Liver (tissue), 9 donors: ENCODE results near the gene RAI14. TPM values are rescaled to one million over a fixed set of nuclear protein-coding genes. Genes with fewer than 3 reads are reported as not detected.

Experiments used
- DNase-seq: peaks from one replicate; pipeline ENCODE4 v3.0.0-alpha.2; 2017; ENCODE audit warnings: low spot score
- H3K27ac ChIP-seq, 2 donors: one replicate each; pipeline ENCODE4 v1.7.0; 2013; ENCODE audit warnings: inconsistent platforms in 2 of 2, low read length in 2 of 2, control low read depth in 1 of 2, low read depth in 1 of 2, mild to moderate bottlenecking in 1 of 2
- H3K27me3 ChIP-seq, 4 donors: one replicate each; pipeline versions ENCODE4 v1.6.1 to v1.7.0; 2013; ENCODE audit warnings: low read length in 3 of 4, inconsistent platforms in 1 of 4, mild to moderate bottlenecking in 1 of 4, moderate library complexity in 1 of 4; ENCODE audit not compliant: control insufficient read depth in 4 of 4, insufficient read depth in 4 of 4
- H3K36me3 ChIP-seq, 4 donors: one replicate each; pipeline versions ENCODE4 v1.6.1 to v1.7.0; 2013; ENCODE audit warnings: low read length in 3 of 4, mild to moderate bottlenecking in 3 of 4, low read depth in 1 of 4, moderate library complexity in 1 of 4; ENCODE audit not compliant: control insufficient read depth in 4 of 4, insufficient read depth in 3 of 4
- H3K4me1 ChIP-seq, 4 donors: one replicate each; pipeline versions ENCODE4 v1.6.1 to v1.7.0; 2013; ENCODE audit warnings: low read length in 3 of 4, mild to moderate bottlenecking in 3 of 4, moderate library complexity in 1 of 4; ENCODE audit not compliant: control insufficient read depth in 4 of 4, insufficient read depth in 4 of 4
- H3K4me3 ChIP-seq, 3 donors: one replicate each; pipeline versions ENCODE4 v1.6.1 to v1.7.0; 2013; ENCODE audit warnings: low read length in 3 of 3, control low read depth in 1 of 3, low read depth in 1 of 3, mild to moderate bottlenecking in 1 of 3
- H3K9ac ChIP-seq, 2 donors: one replicate each; pipeline ENCODE4 v1.7.0; 2013; ENCODE audit warnings: low read length in 2 of 2, mild to moderate bottlenecking in 2 of 2, moderate library complexity in 2 of 2, control low read depth in 1 of 2, low read depth in 1 of 2
- H3K9me3 ChIP-seq, 4 donors: one replicate each; pipeline versions ENCODE4 v1.6.1 to v1.7.0; 2013; ENCODE audit warnings: low read length in 3 of 4; ENCODE audit not compliant: control insufficient read depth in 4 of 4
- ATF3 ChIP-seq: IDR thresholded peaks from 2 replicates; pipeline ENCODE4 v1.6.1; 2016; ENCODE audit warnings: antibody characterized with exemption
- EGR1 ChIP-seq, 2 donors: IDR thresholded peaks; 2 replicates each; pipeline ENCODE4 v1.6.1; 2016 to 2018; ENCODE audit warnings: antibody characterized with exemption in 2 of 2, low read depth in 2 of 2
- FOXA1 ChIP-seq: IDR thresholded peaks from 2 replicates; pipeline ENCODE4 v1.6.1; 2016; ENCODE audit warnings: antibody characterized with exemption
- GABPA ChIP-seq, 2 donors: IDR thresholded peaks in 1 of 2; conservative IDR thresholded peaks in 1 of 2; 2 replicates each; pipeline ENCODE4 v1.6.1; 2016; ENCODE audit warnings: antibody characterized with exemption in 2 of 2, mild to moderate bottlenecking in 1 of 2, moderate library complexity in 1 of 2
- HNF4A ChIP-seq, 2 donors: conservative IDR thresholded peaks; 2 replicates each; pipeline ENCODE4 v1.6.1; 2016; ENCODE audit warnings: antibody characterized with exemption in 2 of 2, mild to moderate bottlenecking in 2 of 2
- HNF4G ChIP-seq: IDR thresholded peaks from 2 replicates; pipeline ENCODE4 v1.6.1; 2016; ENCODE audit warnings: antibody characterized with exemption
- JUND ChIP-seq, 2 donors: IDR thresholded peaks; 2 replicates each; pipeline ENCODE4 v1.6.1; 2016; ENCODE audit warnings: antibody characterized with exemption in 2 of 2
- MAX ChIP-seq: IDR thresholded peaks from 2 replicates; pipeline ENCODE4 v1.6.1; 2016; ENCODE audit warnings: antibody characterized with exemption
- NR2F2 ChIP-seq: IDR thresholded peaks from 2 replicates; pipeline ENCODE4 v1.6.1; 2016; ENCODE audit warnings: antibody characterized with exemption
- RAD21 ChIP-seq, 2 donors: IDR thresholded peaks; 2 replicates each; pipeline ENCODE4 v1.6.1; 2016; ENCODE audit warnings: antibody characterized with exemption in 2 of 2, mild to moderate bottlenecking in 2 of 2
- SP1 ChIP-seq: IDR thresholded peaks from 2 replicates; pipeline ENCODE4 v1.6.1; 2018; ENCODE audit warnings: antibody characterized with exemption, mild to moderate bottlenecking
- TAF1 ChIP-seq: conservative IDR thresholded peaks from 2 replicates; pipeline ENCODE4 v1.6.1; 2016; ENCODE audit warnings: antibody characterized with exemption, mild to moderate bottlenecking
- YY1 ChIP-seq: IDR thresholded peaks from 2 replicates; pipeline ENCODE4 v1.6.1; 2016; ENCODE audit warnings: antibody characterized with exemption, mild to moderate bottlenecking
- ZBTB33 ChIP-seq: IDR thresholded peaks from 2 replicates; pipeline ENCODE4 v1.6.1; 2016; ENCODE audit warnings: antibody characterized with exemption
- WGBS: extraction: QIAGEN DNeasy Blood & Tissue Kit; methylation state at CpG from one replicate; pipeline ENCODE4 v1.1.7; 2013; 5-methylcytosine and 5-hydroxymethylcytosine counted together
- polyA plus RNA-seq, 2 donors: library from polyadenylated mRNA; stranded (reverse) in 1 of 2; unstranded in 1 of 2; fragments of 200-250 nt in 1 of 2; fragments of >200 nt in 1 of 2; fragmentation: Nextera tagmentation in 1 of 2; extraction: Ambion mirVana in 1 of 2; gene quantifications; one replicate each; pipeline versions ENCODE4 v1.2.1 to v1.2.3, GENCODE V29; 2013 to 2015
- total RNA-seq, 2 donors: library from RNA; depleted of rRNA; stranded (reverse); fragments of >200 nt; gene quantifications; one replicate each; pipeline ENCODE4 v1.2.3, GENCODE V29; 2014
- TF ChIP-seq, protein P1 (sequence below): IDR thresholded peaks from 2 replicates; pipeline ENCODE4 v1.6.1; 2016; ENCODE audit warnings: antibody characterized with exemption, mild to moderate bottlenecking
- donor health status: healthy.
- donor health status: healthy.
- donor health status: healthy.
- donor health status: healthy.
- donor health status: healthy.

Gene RAI14
- total and polyA plus RNA-seq, 4 donors: 7.8 to 21.4 (median 11.4) TPM

DNA sequence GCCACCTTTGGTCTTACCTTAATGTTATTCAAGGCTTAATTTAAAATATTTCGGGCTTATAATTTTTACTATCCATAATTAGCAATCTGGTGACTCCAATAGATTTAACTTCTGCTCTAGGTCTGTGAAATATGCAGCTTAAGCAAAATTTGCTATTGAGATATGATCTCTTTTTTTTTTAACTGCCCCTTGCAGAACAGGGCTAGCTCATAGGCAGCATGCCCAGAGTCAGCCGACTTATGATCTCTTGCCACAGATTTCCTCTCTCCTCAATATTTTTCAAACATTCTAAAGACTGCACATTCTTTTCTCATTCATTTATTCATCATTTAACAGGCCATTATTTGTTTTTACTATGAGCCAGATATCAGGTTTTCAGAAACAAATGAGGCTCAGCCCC lies 187.4 kb downstream of the RAI14 start:
- Histone ChIP-seq H3K4me1 (peaks cover 0 to 8% (median 3%) of the 10 kb centered on the region in 4 donors), H3K4me3 (no peak overlapping the region), H3K27me3 (no peaks in the 10 kb centered on the region), H3K27ac (no peak overlapping the region), H3K9me3 (no peaks in the 10 kb centered on the region), H3K36me3 (no peaks in the 10 kb centered on the region), H3K9ac (no peak overlapping the region)
- TF ChIP-seq JUND (IDR thresholded peaks at IDR 0.05) (no peak), NR2F2 (no peak), FOXA1 (no peak), RAD21 (IDR thresholded peaks at IDR 0.05) (no peak)
- DNase-seq: no peak
- 84% methylated on average over 2 of the region's 2 CpGs for WGBS

DNA sequence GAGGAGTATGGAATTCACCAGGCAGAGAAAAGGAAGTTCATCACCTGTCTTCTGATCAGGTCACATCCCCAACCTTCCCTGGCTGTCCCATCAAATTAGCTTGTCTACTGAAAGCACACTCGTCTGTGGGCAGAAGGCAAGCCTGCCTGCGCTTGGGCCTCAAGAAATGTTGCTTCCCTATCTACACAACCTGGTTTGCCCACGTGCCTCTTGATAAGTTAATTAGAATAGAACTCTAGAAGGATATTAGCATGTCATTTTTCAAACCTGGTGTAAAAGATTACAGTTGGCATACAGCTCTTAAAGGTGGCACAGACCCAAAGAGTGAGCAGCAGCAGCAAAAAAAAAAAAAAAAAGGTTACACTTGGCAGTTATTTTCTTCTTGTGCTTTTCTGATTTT lies 188.0 kb downstream of the RAI14 start:
- 86% methylated on average over 3 of the region's 3 CpGs for WGBS
- no peak for DNase-seq
- Histone ChIP-seq H3K4me1 (peaks cover 0 to 4% (median 3%) of the 10 kb centered on the region in 4 donors), H3K36me3 (no peaks in the 10 kb centered on the region), H3K27me3 (no peaks in the 10 kb centered on the region), H3K9me3 (no peaks in the 10 kb centered on the region), H3K9ac (no peak overlapping the region), H3K4me3 (no peak overlapping the region), H3K27ac (no peak overlapping the region)
- TF ChIP-seq MAX (no peak), SP1 (no peak), RAD21 (IDR thresholded peaks at IDR 0.05) (no peak), ATF3 (no peak), FOXA1 (no peak), HNF4A (conservative IDR thresholded peaks at IDR 0.05) (no peak), HNF4G (no peak), TAF1 (no peak), GABPA (IDR thresholded peaks at IDR 0.05 in 1 of 2, conservative IDR thresholded peaks at IDR 0.05 in 1 of 2) (no peak), EGR1 (IDR thresholded peaks at IDR 0.05; ENCODE audit: low read depth in 2 of 2) (no peak), NR2F2 (no peak)
- TF ChIP-seq, protein P1, sequence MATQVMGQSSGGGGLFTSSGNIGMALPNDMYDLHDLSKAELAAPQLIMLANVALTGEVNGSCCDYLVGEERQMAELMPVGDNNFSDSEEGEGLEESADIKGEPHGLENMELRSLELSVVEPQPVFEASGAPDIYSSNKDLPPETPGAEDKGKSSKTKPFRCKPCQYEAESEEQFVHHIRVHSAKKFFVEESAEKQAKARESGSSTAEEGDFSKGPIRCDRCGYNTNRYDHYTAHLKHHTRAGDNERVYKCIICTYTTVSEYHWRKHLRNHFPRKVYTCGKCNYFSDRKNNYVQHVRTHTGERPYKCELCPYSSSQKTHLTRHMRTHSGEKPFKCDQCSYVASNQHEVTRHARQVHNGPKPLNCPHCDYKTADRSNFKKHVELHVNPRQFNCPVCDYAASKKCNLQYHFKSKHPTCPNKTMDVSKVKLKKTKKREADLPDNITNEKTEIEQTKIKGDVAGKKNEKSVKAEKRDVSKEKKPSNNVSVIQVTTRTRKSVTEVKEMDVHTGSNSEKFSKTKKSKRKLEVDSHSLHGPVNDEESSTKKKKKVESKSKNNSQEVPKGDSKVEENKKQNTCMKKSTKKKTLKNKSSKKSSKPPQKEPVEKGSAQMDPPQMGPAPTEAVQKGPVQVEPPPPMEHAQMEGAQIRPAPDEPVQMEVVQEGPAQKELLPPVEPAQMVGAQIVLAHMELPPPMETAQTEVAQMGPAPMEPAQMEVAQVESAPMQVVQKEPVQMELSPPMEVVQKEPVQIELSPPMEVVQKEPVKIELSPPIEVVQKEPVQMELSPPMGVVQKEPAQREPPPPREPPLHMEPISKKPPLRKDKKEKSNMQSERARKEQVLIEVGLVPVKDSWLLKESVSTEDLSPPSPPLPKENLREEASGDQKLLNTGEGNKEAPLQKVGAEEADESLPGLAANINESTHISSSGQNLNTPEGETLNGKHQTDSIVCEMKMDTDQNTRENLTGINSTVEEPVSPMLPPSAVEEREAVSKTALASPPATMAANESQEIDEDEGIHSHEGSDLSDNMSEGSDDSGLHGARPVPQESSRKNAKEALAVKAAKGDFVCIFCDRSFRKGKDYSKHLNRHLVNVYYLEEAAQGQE: no peak

- H3K9ac ChIP-seq: no peak overlapping the region
- no peak for DNase-seq
- WGBS: 73% methylated on average over 4 of the region's 4 CpGs
- H3K27me3 ChIP-seq: no peaks in the 10 kb centered on the region
- no peaks in the 10 kb centered on the region for H3K4me1 ChIP-seq
- no peak overlapping the region for H3K27ac ChIP-seq
- no peak overlapping the region for H3K4me3 ChIP-seq
- H3K9me3 ChIP-seq: no peaks in the 10 kb centered on the region
- H3K36me3 ChIP-seq: no peaks in the 10 kb centered on the region
- no peak for TF ChIP-seq TAF1
- TF ChIP-seq, protein P1: no peak
- TF ChIP-seq NR2F2: no peak
- no peak for TF ChIP-seq ATF3
- TF ChIP-seq HNF4G: no peak
- TF ChIP-seq GABPA (IDR thresholded peaks at IDR 0.05 in 1 of 2, conservative IDR thresholded peaks at IDR 0.05 in 1 of 2): no peak
- TF ChIP-seq RAD21 (IDR thresholded peaks at IDR 0.05): no peak
- no peak for TF ChIP-seq YY1
- TF ChIP-seq MAX: no peak
- TF ChIP-seq SP1: no peak
- no peak for TF ChIP-seq ZBTB33
- TF ChIP-seq FOXA1: no peak
- no peak for TF ChIP-seq HNF4A (conservative IDR thresholded peaks at IDR 0.05)
Measured at GRCh38 chr5:34844999-34845398, 188.9 kb downstream of the RAI14 start.
